Neural cell (in vitro differentiated cells): ENCODE results near the gene FAM234A. TPM values are rescaled to one million over a fixed set of nuclear protein-coding genes. Genes with fewer than 3 reads are reported as not detected.

ENCODE experiments used
- H2AFZ ChIP-seq: fragments of 200-600, 300-800 bp; sonication (generic), shearing (Covaris generic); 2 replicates; pipeline ENCODE4 v1.6.0; 2014; ENCODE audit warnings: low read depth, mild to moderate bottlenecking, antibody characterized with exemption, low read length, moderate library complexity
- H3F3A ChIP-seq: fragments of 200-600 bp; shearing (Covaris generic); 2 replicates; pipeline ENCODE4 v1.6.1; 2016; ENCODE audit warnings: mild to moderate bottlenecking, moderate library complexity, mixed read lengths, antibody characterized with exemption, low read length; ENCODE audit not compliant: insufficient read depth, poor library complexity, severe bottlenecking
- H3K27ac ChIP-seq: fragments of 200-600, 300-800 bp; sonication (generic), shearing (Covaris generic); 2 replicates; pipeline ENCODE4 v1.5.1; 2014; ENCODE audit warnings: mild to moderate bottlenecking, low read length, moderate library complexity
- H3K27me3 ChIP-seq: fragments of 300-800, 200-600 bp; sonication (generic), shearing (Covaris generic); 2 replicates; pipeline ENCODE4 v1.6.0; 2014; ENCODE audit warnings: mild to moderate bottlenecking, low read depth, low read length, moderate library complexity; ENCODE audit not compliant: insufficient read depth
- H3K36me3 ChIP-seq: fragments of 300-800, 200-600 bp; sonication (generic), shearing (Covaris generic); 2 replicates; pipeline ENCODE4 v1.5.1; 2014; ENCODE audit warnings: mild to moderate bottlenecking, antibody characterized with exemption, low read length, moderate library complexity; ENCODE audit not compliant: insufficient read depth
- H3K4me2 ChIP-seq: fragments of 300-800, 200-600 bp; sonication (generic), shearing (Covaris generic); 2 replicates; pipeline ENCODE4 v1.6.0; 2014; ENCODE audit warnings: mild to moderate bottlenecking, low read length
- H3K4me3 ChIP-seq: fragments of 300-800, 200-600 bp; sonication (generic), shearing (Covaris generic); 2 replicates; pipeline ENCODE4 v1.5.1; 2014; ENCODE audit warnings: mild to moderate bottlenecking, low read length, moderate library complexity
- H3K79me2 ChIP-seq: fragments of 200-600 bp; shearing (Covaris generic); replicated peaks from 2 replicates; pipeline ENCODE4 v1.6.0; 2014; ENCODE audit warnings: mild to moderate bottlenecking, low read length, moderate library complexity; ENCODE audit not compliant: insufficient read depth
- H3K9ac ChIP-seq: fragments of 300-800, 200-600 bp; sonication (generic), shearing (Covaris generic); 2 replicates; pipeline ENCODE4 v1.6.1; 2016; ENCODE audit warnings: mild to moderate bottlenecking, low read length, mixed read lengths
- H3K9me2 ChIP-seq: fragments of 200-600 bp; shearing (Covaris generic); 2 replicates; pipeline ENCODE4 v1.6.1; 2016; ENCODE audit warnings: mild to moderate bottlenecking, low read length, mixed read lengths; ENCODE audit not compliant: insufficient read depth
- H3K9me3 ChIP-seq: fragments of 200-600, 300-800 bp; sonication (generic), shearing (Covaris generic); 2 replicates; pipeline ENCODE4 v1.6.1; 2016; ENCODE audit warnings: mild to moderate bottlenecking, mixed run types, low read length, moderate library complexity, mixed read lengths
- H4K20me1 ChIP-seq: fragments of 200-600 bp; shearing (Covaris generic); 2 replicates; pipeline ENCODE4 v1.6.1; 2016; ENCODE audit warnings: mild to moderate bottlenecking, mixed run types; ENCODE audit not compliant: insufficient read depth
- CTCF ChIP-seq: fragments of 450-650 bp; IDR thresholded peaks from 2 replicates; pipeline ENCODE4 v1.5.1; 2014; ENCODE audit warnings: antibody characterized with exemption, mild to moderate bottlenecking, moderate library complexity; ENCODE audit not compliant: poor library complexity, severe bottlenecking
- EP300 ChIP-seq: fragments of 450-650 bp; conservative IDR thresholded peaks from 2 replicates; pipeline ENCODE4 v1.6.1; 2014; ENCODE audit warnings: antibody characterized with exemption, mild to moderate bottlenecking, moderate library complexity; ENCODE audit not compliant: poor library complexity, severe bottlenecking
- EZH2 ChIP-seq: fragments of 200-600, 300-800 bp; shearing (Covaris generic), sonication (generic); IDR thresholded peaks from 2 replicates; pipeline ENCODE4 v1.6.1; 2014; ENCODE audit warnings: antibody characterized with exemption, low read length, borderline replicate concordance, mild to moderate bottlenecking; ENCODE audit not compliant: insufficient read depth, poor library complexity, severe bottlenecking
- MXI1 ChIP-seq: fragments of 450-650 bp; conservative IDR thresholded peaks from 2 replicates; pipeline ENCODE4 v1.6.1; 2014; ENCODE audit warnings: antibody characterized with exemption, mild to moderate bottlenecking; ENCODE audit not compliant: poor library complexity, severe bottlenecking
- POLR2AphosphoS5 ChIP-seq: IDR thresholded peaks from 2 replicates; pipeline ENCODE4 v1.6.1; 2012
- RAD21 ChIP-seq: fragments of 450-650 bp; conservative IDR thresholded peaks from 2 replicates; pipeline ENCODE4 v1.6.1; 2014; ENCODE audit warnings: antibody characterized with exemption, mild to moderate bottlenecking, moderate library complexity
- REST ChIP-seq: IDR thresholded peaks from 2 replicates; pipeline ENCODE4 v1.6.1; 2012; ENCODE audit warnings: borderline replicate concordance
- SMC3 ChIP-seq: fragments of 450-650 bp; conservative IDR thresholded peaks from 2 replicates; pipeline ENCODE4 v1.6.1; 2014; ENCODE audit warnings: antibody characterized with exemption, mild to moderate bottlenecking, moderate library complexity; ENCODE audit not compliant: poor library complexity
- TAF1 ChIP-seq: IDR thresholded peaks from 2 replicates; pipeline ENCODE4 v1.6.1; 2012; ENCODE audit warnings: low read depth
- polyA plus RNA-seq: library from polyadenylated mRNA; depleted of rRNA; stranded (reverse); fragments of >200 nt; gene quantifications from 2 replicates; pipeline ENCODE4 v1.2.3, GENCODE V29; 2014

FAM234A gene
- polyA plus RNA-seq, 1 donor from 2014 or later: 29.9 TPM

- TF ChIP-seq TAF1 (no peak), RAD21 (no peak)
- Histone ChIP-seq H3K4me3 (no peak overlapping the region), H3K9me3 (no peaks in the 10 kb centered on the region), H4K20me1 (no peaks in the 10 kb centered on the region), H3K36me3 (no peaks in the 10 kb centered on the region), H3K9ac (no peak overlapping the region), H3F3A (no peaks in the 10 kb centered on the region), H3K27me3 (no peaks in the 10 kb centered on the region), H2AFZ (no peak overlapping the region), H3K4me2 (no peak overlapping the region), H3K27ac (no peak overlapping the region), H3K79me2 (no peaks in the 10 kb centered on the region), H3K9me2 (no peaks in the 10 kb centered on the region)
Measured at GRCh38 chr16:309476-309875, 74.9 kb downstream of the FAM234A start.

GRCh38 chr16:311725-312124, 77.1 kb downstream of the FAM234A start:
- Histone ChIP-seq H3K36me3 (no peaks in the 10 kb centered on the region), H3K27ac (no peak overlapping the region), H4K20me1 (no peaks in the 10 kb centered on the region), H3K79me2 (no peaks in the 10 kb centered on the region), H3K9me2 (no peaks in the 10 kb centered on the region), H2AFZ (no peak overlapping the region), H3K27me3 (no peaks in the 10 kb centered on the region), H3K4me2 (no peak overlapping the region), H3F3A (no peaks in the 10 kb centered on the region), H3K9ac (no peak overlapping the region), H3K9me3 (no peaks in the 10 kb centered on the region), H3K4me3 (no peak overlapping the region)
- no peak for TF ChIP-seq SMC3
- TF ChIP-seq RAD21: no peak
- no peak for TF ChIP-seq TAF1
- no peak for TF ChIP-seq CTCF
- TF ChIP-seq EP300: no peak
- TF ChIP-seq POLR2AphosphoS5: no peak
- no peak for TF ChIP-seq REST
- TF ChIP-seq MXI1: no peak
- no peak for TF ChIP-seq EZH2

- Histone ChIP-seq H2AFZ (no peak overlapping the region), H3F3A (no peaks in the 10 kb centered on the region), H3K4me3 (no peak overlapping the region), H3K36me3 (no peaks in the 10 kb centered on the region), H3K27me3 (no peaks in the 10 kb centered on the region), H3K79me2 (no peaks in the 10 kb centered on the region), H3K9me2 (no peaks in the 10 kb centered on the region), H3K4me2 (no peak overlapping the region), H4K20me1 (no peaks in the 10 kb centered on the region), H3K9me3 (no peaks in the 10 kb centered on the region), H3K27ac (no peak overlapping the region), H3K9ac (no peak overlapping the region)
- TF ChIP-seq REST (no peak), MXI1 (no peak), TAF1 (no peak), CTCF (no peak), EZH2 (no peak), POLR2AphosphoS5 (no peak), SMC3 (no peak), RAD21 (no peak), EP300 (no peak)
Measured at GRCh38 chr16:314351-314750, 79.7 kb downstream of the FAM234A start.
